Suprapubic skin (tissue), 4 donors: Measurements from ENCODE around the gene DNMT3A. TPM values are rescaled to one million over a fixed set of nuclear protein-coding genes. Genes with fewer than 3 reads are reported as not detected.
A peak's percentile ranks its signal among the peaks of the same experiment; 100 is the strongest.

Experiments
- DNase-seq, 2 donors: peaks; one replicate each; pipeline ENCODE4 v3.0.0-alpha.2; 2019; ENCODE audit warnings: low spot score in 2 of 2
- H3K27ac ChIP-seq: fragments of 200-600 bp; sonication (generic); one replicate; pipeline ENCODE4 v1.5.1; 2019
- H3K27me3 ChIP-seq: fragments of 200-600 bp; sonication (generic); one replicate; pipeline ENCODE4 v1.5.1; 2019
- H3K36me3 ChIP-seq: fragments of 200-600 bp; sonication (generic); one replicate; pipeline ENCODE4 v1.5.1; 2019
- H3K4me1 ChIP-seq: fragments of 200-600 bp; sonication (generic); one replicate; pipeline ENCODE4 v1.5.1; 2019
- H3K4me3 ChIP-seq: fragments of 200-600 bp; sonication (generic); one replicate; pipeline ENCODE4 v1.5.1; 2019; ENCODE audit warnings: mild to moderate bottlenecking
- H3K9me3 ChIP-seq: fragments of 200-600 bp; sonication (generic); one replicate; pipeline ENCODE4 v1.5.1; 2019
- CTCF ChIP-seq, 2 donors: fragments of 200-600 bp in 1 of 2; fragments of 450-650 bp in 1 of 2; sonication (generic) in 1 of 2; IDR thresholded peaks; one replicate each; pipeline ENCODE4 v1.5.1; 2016 to 2019; ENCODE audit warnings: antibody characterized with exemption in 2 of 2, mild to moderate bottlenecking in 1 of 2, moderate library complexity in 1 of 2
- EP300 ChIP-seq: sonication (generic); formaldehyde crosslinking; IDR thresholded peaks from one replicate; pipeline ENCODE4 v1.6.1; 2017; ENCODE audit warnings: antibody characterized with exemption
- POLR2A ChIP-seq, 2 donors: fragments of 450-650 bp; IDR thresholded peaks; one replicate each; pipeline ENCODE4 v1.6.1; 2017; ENCODE audit warnings: antibody characterized with exemption in 2 of 2, mild to moderate bottlenecking in 2 of 2, moderate library complexity in 2 of 2
- POLR2AphosphoS5 ChIP-seq, 3 donors: sonication (generic); formaldehyde crosslinking; IDR thresholded peaks; one replicate each; pipeline ENCODE4 v1.6.1; 2017; ENCODE audit warnings: antibody characterized with exemption in 3 of 3
- WGBS: methylation state at CpG from one replicate; pipeline ENCODE4 v1.1.5; 2018; 5-methylcytosine and 5-hydroxymethylcytosine counted together
- total RNA-seq, 4 donors: library from RNA; depleted of rRNA; stranded (reverse); fragments of >200 nt; gene quantifications; one replicate each; pipeline ENCODE4 v1.1.0, GENCODE V29; 2016

Gene DNMT3A
- total RNA-seq, 4 donors from 2014 or later, result 4.0 to 12.8 (median 9.5) TPM

- H3K27me3 ChIP-seq, result no peaks in the 10 kb centered on the region
- no peak overlapping the region for H3K27ac ChIP-seq
- no peak for DNase-seq
- no peak overlapping the region for H3K4me3 ChIP-seq
- H3K4me1 ChIP-seq, result peaks cover 69% of the 10 kb centered on the region
- WGBS, result 85% methylated on average over 17 of the region's 27 CpGs
- no peaks in the 10 kb centered on the region for H3K9me3 ChIP-seq
- H3K36me3 ChIP-seq, result peaks cover 5% of the 10 kb centered on the region
- no peak for TF ChIP-seq POLR2AphosphoS5 (IDR thresholded peaks at IDR 0.05)
- TF ChIP-seq CTCF (IDR thresholded peaks at IDR 0.05), result no peak
These were observed 27.8 kb downstream of the DNMT3A start for GRCh38 chr2:25313711-25314513.

- Histone ChIP-seq H3K9me3 (no peaks in the 10 kb centered on the region), H3K27me3 (no peaks in the 10 kb centered on the region), H3K4me3 (no peak overlapping the region), H3K36me3 (peaks cover 5% of the 10 kb centered on the region), H3K4me1 (peaks cover 70% of the 10 kb centered on the region), H3K27ac (no peak overlapping the region)
- TF ChIP-seq EP300 (no peak), CTCF (IDR thresholded peaks at IDR 0.05) (no peak), POLR2A (IDR thresholded peaks at IDR 0.05) (no peak), POLR2AphosphoS5 (IDR thresholded peaks at IDR 0.05) (no peak)
- no peak for DNase-seq
- WGBS, result 75% methylated on average over 13 of the region's 15 CpGs
These were observed 28.6 kb downstream of the DNMT3A start for GRCh38 chr2:25312958-25313710.

GRCh38 chr2:25311865-25312575, 29.7 kb downstream of the DNMT3A start:
- H3K27ac ChIP-seq, result no peak overlapping the region
- H3K4me1 ChIP-seq, result peaks cover 81% of the 10 kb centered on the region
- 77% methylated on average over 6 of the region's 23 CpGs for WGBS
- peaks cover 5% of the 10 kb centered on the region for H3K36me3 ChIP-seq
- no peaks in the 10 kb centered on the region for H3K9me3 ChIP-seq
- no peaks in the 10 kb centered on the region for H3K27me3 ChIP-seq
- no peak overlapping the region for H3K4me3 ChIP-seq
- no peak for TF ChIP-seq POLR2A (IDR thresholded peaks at IDR 0.05)
- no peak for TF ChIP-seq CTCF (IDR thresholded peaks at IDR 0.05)
- no peak for TF ChIP-seq POLR2AphosphoS5 (IDR thresholded peaks at IDR 0.05)
- TF ChIP-seq EP300, result no peak
- no peak for DNase-seq

GRCh38 chr2:25310965-25311864, 30.5 kb downstream of the DNMT3A start:
- Histone ChIP-seq H3K4me1 (peaks cover 86% of the 10 kb centered on the region), H3K27me3 (no peaks in the 10 kb centered on the region), H3K27ac (no peak overlapping the region), H3K36me3 (peaks cover 5% of the 10 kb centered on the region), H3K9me3 (no peaks in the 10 kb centered on the region), H3K4me3 (no peak overlapping the region)
- DNase-seq, result peak in 1 of 2 donors; percentile 78
- TF ChIP-seq POLR2A (IDR thresholded peaks at IDR 0.05) (no peak), POLR2AphosphoS5 (IDR thresholded peaks at IDR 0.05) (no peak), EP300 (no peak)
- 23% methylated on average over 9 of the region's 14 CpGs for WGBS

- Histone ChIP-seq H3K9me3 (no peaks in the 10 kb centered on the region), H3K4me1 (peaks cover 86% of the 10 kb centered on the region), H3K36me3 (peaks cover 5% of the 10 kb centered on the region), H3K27ac (no peak overlapping the region), H3K27me3 (no peaks in the 10 kb centered on the region), H3K4me3 (no peak overlapping the region)
- no peak for DNase-seq
- WGBS, result 67% methylated on average over 5 of the region's 5 CpGs
- TF ChIP-seq CTCF (IDR thresholded peaks at IDR 0.05) (no peak), EP300 (no peak), POLR2AphosphoS5 (IDR thresholded peaks at IDR 0.05) (no peak), POLR2A (IDR thresholded peaks at IDR 0.05) (no peak)
These were observed 31.1 kb downstream of the DNMT3A start for GRCh38 chr2:25310709-25310964.
